ENCODE data around the gene NUP58. TPM values are rescaled to one million over a fixed set of nuclear protein-coding genes. Genes with fewer than 3 reads are reported as not detected.
A peak's percentile ranks its signal among the peaks of the same experiment; 100 is the strongest.

NUP58 gene, protein sequence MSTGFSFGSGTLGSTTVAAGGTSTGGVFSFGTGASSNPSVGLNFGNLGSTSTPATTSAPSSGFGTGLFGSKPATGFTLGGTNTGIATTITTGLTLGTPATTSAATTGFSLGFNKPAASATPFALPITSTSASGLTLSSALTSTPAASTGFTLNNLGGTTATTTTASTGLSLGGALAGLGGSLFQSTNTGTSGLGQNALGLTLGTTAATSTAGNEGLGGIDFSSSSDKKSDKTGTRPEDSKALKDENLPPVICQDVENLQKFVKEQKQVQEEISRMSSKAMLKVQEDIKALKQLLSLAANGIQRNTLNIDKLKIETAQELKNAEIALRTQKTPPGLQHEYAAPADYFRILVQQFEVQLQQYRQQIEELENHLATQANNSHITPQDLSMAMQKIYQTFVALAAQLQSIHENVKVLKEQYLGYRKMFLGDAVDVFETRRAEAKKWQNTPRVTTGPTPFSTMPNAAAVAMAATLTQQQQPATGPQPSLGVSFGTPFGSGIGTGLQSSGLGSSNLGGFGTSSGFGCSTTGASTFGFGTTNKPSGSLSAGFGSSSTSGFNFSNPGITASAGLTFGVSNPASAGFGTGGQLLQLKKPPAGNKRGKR
- total RNA-seq = 10 to 100 TPM; 40.7 to 52.4 TPM

DNA sequence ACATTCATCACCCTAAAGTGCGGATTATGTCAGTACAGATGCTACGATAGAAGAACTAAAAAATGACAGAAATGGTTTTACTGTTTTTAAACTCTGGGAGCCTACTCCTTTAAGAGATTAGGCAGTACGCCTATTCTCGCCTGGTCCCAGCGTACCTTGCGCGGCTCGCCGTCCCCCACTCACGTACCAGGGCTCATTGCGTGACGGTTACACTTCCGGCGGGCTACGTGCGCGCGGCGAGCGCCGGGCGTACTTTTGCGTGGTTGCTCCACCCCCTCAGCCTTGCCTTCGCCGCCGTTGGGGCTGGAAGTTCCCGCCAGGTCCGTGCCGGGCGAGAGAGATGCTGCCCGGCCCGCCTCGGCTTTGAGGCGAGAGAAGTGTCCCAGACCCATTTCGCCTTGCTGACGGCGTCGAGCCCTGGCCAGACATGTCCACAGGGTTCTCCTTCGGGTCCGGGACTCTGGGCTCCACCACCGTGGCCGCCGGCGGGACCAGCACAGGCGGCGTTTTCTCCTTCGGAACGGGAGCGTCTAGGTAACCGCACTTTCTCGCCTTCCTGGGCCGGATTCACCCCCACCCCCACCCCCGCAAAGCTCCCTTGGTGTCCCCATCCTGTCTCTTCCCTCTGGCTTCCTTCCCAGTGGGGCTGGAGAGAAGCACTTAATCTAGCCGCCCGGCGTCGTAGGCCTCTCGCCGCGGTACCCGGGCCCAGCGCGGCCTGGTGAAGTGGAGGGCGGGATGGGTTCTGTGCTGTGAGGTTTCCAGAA is at the start of gene NUP58:
Gene NUP58 (plus strand): TSS at position 279 of the 767 bp plus-strand sequence. CDS start 149 bp downstream, at position 428.
- peak within 1 kb of the TSS; percentile 62 for H3K4me3 ChIP-seq
- H3K4me1 ChIP-seq = no peaks in the 10 kb centered on the region
- peaks cover 5% of the 10 kb centered on the region for H3K27me3 ChIP-seq
- intact Hi-C loops (cut with DNase I) = no loop called here
- peak within 1 kb of the TSS; percentile 76 to 87 for H3K9ac ChIP-seq (ENCODE audit: low read depth in 2 of 2, low read length in 2 of 2)
- peak; percentile 97 for DNase-seq
- peak within 1 kb of the TSS; percentile 78 for H3K27ac ChIP-seq
- H3K9me3 ChIP-seq = no peaks in the 10 kb centered on the region
- H3K36me3 ChIP-seq = no peaks in the 10 kb centered on the region
- TF ChIP-seq, protein P1, sequence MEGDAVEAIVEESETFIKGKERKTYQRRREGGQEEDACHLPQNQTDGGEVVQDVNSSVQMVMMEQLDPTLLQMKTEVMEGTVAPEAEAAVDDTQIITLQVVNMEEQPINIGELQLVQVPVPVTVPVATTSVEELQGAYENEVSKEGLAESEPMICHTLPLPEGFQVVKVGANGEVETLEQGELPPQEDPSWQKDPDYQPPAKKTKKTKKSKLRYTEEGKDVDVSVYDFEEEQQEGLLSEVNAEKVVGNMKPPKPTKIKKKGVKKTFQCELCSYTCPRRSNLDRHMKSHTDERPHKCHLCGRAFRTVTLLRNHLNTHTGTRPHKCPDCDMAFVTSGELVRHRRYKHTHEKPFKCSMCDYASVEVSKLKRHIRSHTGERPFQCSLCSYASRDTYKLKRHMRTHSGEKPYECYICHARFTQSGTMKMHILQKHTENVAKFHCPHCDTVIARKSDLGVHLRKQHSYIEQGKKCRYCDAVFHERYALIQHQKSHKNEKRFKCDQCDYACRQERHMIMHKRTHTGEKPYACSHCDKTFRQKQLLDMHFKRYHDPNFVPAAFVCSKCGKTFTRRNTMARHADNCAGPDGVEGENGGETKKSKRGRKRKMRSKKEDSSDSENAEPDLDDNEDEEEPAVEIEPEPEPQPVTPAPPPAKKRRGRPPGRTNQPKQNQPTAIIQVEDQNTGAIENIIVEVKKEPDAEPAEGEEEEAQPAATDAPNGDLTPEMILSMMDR (IDR thresholded peaks at IDR 0.05) = no peak

DNA sequence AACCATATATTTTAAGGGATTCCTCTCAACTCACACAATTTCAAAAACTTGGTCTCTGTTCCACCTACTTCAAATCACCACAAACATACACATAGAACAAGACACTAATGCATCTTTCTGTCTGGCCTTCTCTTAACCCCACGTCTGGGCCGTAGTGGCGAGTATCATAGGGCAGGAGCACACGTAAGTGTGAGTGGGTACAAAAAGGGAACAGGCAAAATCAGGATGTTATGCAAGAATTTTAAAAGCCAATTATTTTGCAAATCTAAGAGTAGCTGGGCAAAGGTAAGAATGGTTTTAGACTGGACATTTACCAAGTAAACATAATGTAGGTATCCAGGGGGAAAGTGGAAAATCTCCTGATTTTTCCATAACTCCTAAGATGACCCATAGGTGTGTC is 49.2 kb upstream of the NUP58 start:
- Histone ChIP-seq H3K27me3 (no peaks in the 10 kb centered on the region), H3K9me3 (no peaks in the 10 kb centered on the region), H3K4me3 (no peak overlapping the region), H3K4me1 (no peaks in the 10 kb centered on the region), H3K27ac (no peak overlapping the region), H3K36me3 (peaks cover 7% of the 10 kb centered on the region), H3K9ac (ENCODE audit: low read depth in 2 of 2, low read length in 2 of 2) (no peak overlapping the region)
- DNase-seq = no peak
- TF ChIP-seq, protein P1 (IDR thresholded peaks at IDR 0.05) = no peak
- intact Hi-C loops (cut with DNase I) = no loop called here

DNA sequence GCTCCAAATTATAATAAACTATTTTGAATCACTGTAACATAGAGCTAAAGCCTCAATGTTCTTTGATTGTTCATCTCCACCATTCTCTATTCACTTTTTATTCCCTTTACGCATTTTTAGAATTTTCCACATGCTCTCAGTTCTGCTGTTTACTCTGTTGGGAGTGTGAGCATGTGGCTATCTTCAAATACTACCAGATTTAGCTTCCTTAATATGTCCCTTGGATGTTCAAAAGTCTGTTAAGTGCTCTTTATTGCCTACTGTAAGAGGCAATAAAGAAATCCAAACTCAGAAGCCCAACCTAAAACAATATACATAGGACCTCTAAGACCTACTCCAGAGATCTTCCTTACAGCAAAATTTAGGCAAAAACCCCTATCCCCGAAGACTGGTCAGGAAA is 48.7 kb upstream of the NUP58 start:
- TF ChIP-seq, protein P1 (IDR thresholded peaks at IDR 0.05) = no peak
- Histone ChIP-seq H3K27ac (no peak overlapping the region), H3K9me3 (no peaks in the 10 kb centered on the region), H3K27me3 (no peaks in the 10 kb centered on the region), H3K4me1 (no peaks in the 10 kb centered on the region), H3K36me3 (peaks cover 7% of the 10 kb centered on the region), H3K4me3 (no peak overlapping the region), H3K9ac (ENCODE audit: low read depth in 2 of 2, low read length in 2 of 2) (no peak overlapping the region)
- no peak for DNase-seq
- intact Hi-C loops (cut with DNase I) = no loop called here

DNA sequence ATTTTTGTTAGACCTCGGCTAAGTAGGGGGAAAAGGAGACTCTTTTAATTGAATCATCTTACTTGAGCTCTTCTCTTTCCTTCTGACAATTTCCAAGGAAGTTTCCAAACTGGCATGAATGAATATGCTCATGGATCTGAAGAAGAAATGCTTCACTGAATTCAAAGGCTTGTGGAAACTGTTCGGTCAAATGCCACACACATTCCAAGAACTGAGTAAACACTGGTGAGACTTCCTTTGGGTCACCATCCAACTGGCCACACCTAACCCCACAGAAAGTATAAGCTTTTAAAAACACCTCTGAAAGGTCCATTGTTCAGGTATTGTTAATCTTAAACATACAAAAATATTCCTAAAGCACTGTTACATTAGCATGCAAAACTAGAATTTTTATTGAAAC is 47.7 kb upstream of the NUP58 start:
- intact Hi-C loops (cut with DNase I) = no loop called here
- no peaks in the 10 kb centered on the region for H3K4me1 ChIP-seq
- H3K4me3 ChIP-seq = no peak overlapping the region
- TF ChIP-seq, protein P1 (IDR thresholded peaks at IDR 0.05) = no peak
- H3K27me3 ChIP-seq = no peaks in the 10 kb centered on the region
- H3K36me3 ChIP-seq = peaks cover 7% of the 10 kb centered on the region
- DNase-seq = peak; percentile 36
- H3K9ac ChIP-seq (ENCODE audit: low read depth in 2 of 2, low read length in 2 of 2) = no peak overlapping the region
- no peak overlapping the region for H3K27ac ChIP-seq
- H3K9me3 ChIP-seq = no peaks in the 10 kb centered on the region

DNA sequence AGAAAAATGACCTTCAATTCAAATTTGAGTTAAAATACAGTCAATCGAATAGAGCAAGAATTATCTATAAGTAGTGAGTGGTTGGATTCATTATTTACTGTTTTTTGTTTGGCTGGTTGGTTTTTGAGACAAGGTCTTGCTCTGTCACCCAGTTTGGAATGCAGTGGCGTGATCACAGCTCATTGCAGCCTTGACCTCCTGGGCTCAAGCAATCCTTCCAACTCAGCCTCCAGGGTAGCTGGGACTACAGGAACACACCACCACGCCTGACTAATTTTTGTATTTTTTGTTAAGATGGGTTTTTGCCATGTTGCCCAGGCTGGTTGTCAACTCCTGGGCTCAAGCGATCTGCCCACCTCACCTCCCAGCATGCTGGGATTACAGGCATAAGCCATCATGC is 39.2 kb upstream of the NUP58 start:
- no peaks in the 10 kb centered on the region for H3K4me1 ChIP-seq
- H3K36me3 ChIP-seq = no peaks in the 10 kb centered on the region
- no peak for DNase-seq
- no peak overlapping the region for H3K4me3 ChIP-seq
- no peak overlapping the region for H3K9ac ChIP-seq (ENCODE audit: low read depth in 2 of 2, low read length in 2 of 2)
- intact Hi-C loops (cut with DNase I) = no loop called here
- H3K27ac ChIP-seq = no peak overlapping the region
- no peaks in the 10 kb centered on the region for H3K9me3 ChIP-seq
- TF ChIP-seq, protein P1 (IDR thresholded peaks at IDR 0.05) = no peak
- H3K27me3 ChIP-seq = no peaks in the 10 kb centered on the region
